Lung (tissue), 12 donors: ENCODE data around the gene RGMA. TPM values are rescaled to one million over a fixed set of nuclear protein-coding genes. Genes with fewer than 3 reads are reported as not detected.

Source experiments
- ATAC-seq: fragments of 200-7000 bp; cut with Tn5 transposase; one replicate; pipeline ENCODE4 v1.9.1; 2020; ENCODE audit warnings: moderate number of reproducible peaks; ENCODE audit not compliant: insufficient read depth, low FRiP score
- DNase-seq, 3 donors: peaks; one replicate each; pipeline ENCODE4 v3.0.0-alpha.2; 2013 to 2017
- H3K27ac ChIP-seq, 2 donors: one replicate each; pipeline ENCODE4 v1.5.1; 2013; ENCODE audit warnings: mild to moderate bottlenecking in 2 of 2, moderate library complexity in 2 of 2, control low read depth in 1 of 2, inconsistent platforms in 1 of 2, low read depth in 1 of 2, low read length in 1 of 2
- H3K27me3 ChIP-seq, 3 donors: one replicate each; pipeline ENCODE4 v1.5.1; 2013; ENCODE audit warnings: low read length in 2 of 3; ENCODE audit not compliant: control insufficient read depth in 3 of 3, insufficient read depth in 3 of 3
- H3K36me3 ChIP-seq, 4 donors: one replicate each; pipeline ENCODE4 v1.5.1; 2013; ENCODE audit warnings: low read length in 4 of 4, mild to moderate bottlenecking in 1 of 4, moderate library complexity in 1 of 4; ENCODE audit not compliant: control insufficient read depth in 4 of 4, insufficient read depth in 4 of 4
- H3K4me1 ChIP-seq, 5 donors: one replicate each; pipeline ENCODE4 v1.5.1; 2013; ENCODE audit warnings: low read length in 5 of 5, mild to moderate bottlenecking in 2 of 5, moderate library complexity in 1 of 5; ENCODE audit not compliant: control insufficient read depth in 5 of 5, insufficient read depth in 5 of 5
- H3K4me3 ChIP-seq: one replicate; pipeline ENCODE4 v1.5.1; 2013; ENCODE audit warnings: mild to moderate bottlenecking, control low read depth, moderate library complexity
- H3K9ac ChIP-seq, 2 donors: one replicate each; pipeline ENCODE4 v1.5.1; 2013; ENCODE audit warnings: low read length in 2 of 2, control low read depth in 1 of 2; ENCODE audit not compliant: insufficient read depth in 1 of 2
- H3K9me3 ChIP-seq, 4 donors: one replicate each; pipeline ENCODE4 v1.5.1; 2013; ENCODE audit warnings: low read length in 3 of 4, mild to moderate bottlenecking in 1 of 4, moderate library complexity in 1 of 4; ENCODE audit not compliant: control insufficient read depth in 4 of 4, insufficient read depth in 3 of 4
- WGBS, 2 donors: extraction: QIAGEN DNeasy Blood & Tissue Kit; methylation state at CpG; one replicate each; pipeline ENCODE4 v1.1.7; 2013; 5-methylcytosine and 5-hydroxymethylcytosine counted together
- polyA plus RNA-seq, 2 donors: library from polyadenylated mRNA; stranded (reverse); fragments of 200-250 nt; gene quantifications; one replicate each; pipeline ENCODE4 v1.2.1, GENCODE V29; 2013
- total RNA-seq, 2 donors: library from RNA; depleted of rRNA in 1 of 2; stranded (reverse); fragments of >200 nt in 1 of 2; gene quantifications; one replicate each; pipeline ENCODE4 v1.2.1, GENCODE V29; 2014 to 2021
- TF ChIP-seq, protein P1 (sequence below): IDR thresholded peaks from 2 replicates; pipeline ENCODE4 v1.5.1; 2012; ENCODE audit warnings: mild to moderate bottlenecking; ENCODE audit errors: control extremely low read depth, extremely low read depth
- donor health status: control.
- donor health status: control.
- donor health status: Bipolar disorder and iron deficiency.
- donor health status: healthy.
- donor health status: DM: yes; HTN: yes; CAD: no.

Gene RGMA
- total and polyA plus RNA-seq, 4 donors: 2.3 to 11.3 (median 5.0) TPM

DNA sequence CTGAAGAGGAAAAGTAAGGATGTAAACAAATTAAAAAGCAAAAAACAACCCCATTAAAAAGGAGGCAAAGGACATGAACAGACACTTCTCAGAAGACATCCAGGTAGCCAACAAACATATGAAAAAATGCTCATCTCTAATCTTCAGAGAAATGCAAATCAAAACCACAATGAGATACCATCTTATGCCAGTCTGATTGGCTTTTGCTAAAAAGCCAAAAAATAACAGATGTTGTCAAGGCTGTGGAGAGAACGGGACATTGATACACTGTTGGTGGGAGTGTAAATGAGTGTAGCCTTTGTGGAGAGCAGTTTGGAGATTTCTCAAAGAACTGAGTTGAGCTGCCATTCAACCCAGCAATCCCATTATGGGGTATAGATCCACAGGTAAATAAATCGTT lies 18.6 kb upstream of the RGMA start:
- Histone ChIP-seq H3K4me3 (no peak overlapping the region), H3K9me3 (peaks cover 0 to 11% (median 4%) of the 10 kb centered on the region in 4 donors), H3K4me1 (no peaks in the 10 kb centered on the region), H3K36me3 (no peaks in the 10 kb centered on the region), H3K27me3 (peaks cover 0 to 27% (median 8%) of the 10 kb centered on the region in 3 donors), H3K27ac (no peak overlapping the region), H3K9ac (no peak overlapping the region)
- TF ChIP-seq, protein P1, sequence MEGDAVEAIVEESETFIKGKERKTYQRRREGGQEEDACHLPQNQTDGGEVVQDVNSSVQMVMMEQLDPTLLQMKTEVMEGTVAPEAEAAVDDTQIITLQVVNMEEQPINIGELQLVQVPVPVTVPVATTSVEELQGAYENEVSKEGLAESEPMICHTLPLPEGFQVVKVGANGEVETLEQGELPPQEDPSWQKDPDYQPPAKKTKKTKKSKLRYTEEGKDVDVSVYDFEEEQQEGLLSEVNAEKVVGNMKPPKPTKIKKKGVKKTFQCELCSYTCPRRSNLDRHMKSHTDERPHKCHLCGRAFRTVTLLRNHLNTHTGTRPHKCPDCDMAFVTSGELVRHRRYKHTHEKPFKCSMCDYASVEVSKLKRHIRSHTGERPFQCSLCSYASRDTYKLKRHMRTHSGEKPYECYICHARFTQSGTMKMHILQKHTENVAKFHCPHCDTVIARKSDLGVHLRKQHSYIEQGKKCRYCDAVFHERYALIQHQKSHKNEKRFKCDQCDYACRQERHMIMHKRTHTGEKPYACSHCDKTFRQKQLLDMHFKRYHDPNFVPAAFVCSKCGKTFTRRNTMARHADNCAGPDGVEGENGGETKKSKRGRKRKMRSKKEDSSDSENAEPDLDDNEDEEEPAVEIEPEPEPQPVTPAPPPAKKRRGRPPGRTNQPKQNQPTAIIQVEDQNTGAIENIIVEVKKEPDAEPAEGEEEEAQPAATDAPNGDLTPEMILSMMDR: no peak
- no peak for ATAC-seq
- no peak for DNase-seq
- 88 to 89% methylated on average over 2 of the region's 2 CpGs for WGBS, 2 donors

GRCh38 chr15:93105485-93105884 lies 16.5 kb upstream of the RGMA start:
- TF ChIP-seq, protein P1: no peak
- Histone ChIP-seq H3K27ac (no peak overlapping the region), H3K4me3 (no peak overlapping the region), H3K27me3 (peaks cover 0 to 21% (median 8%) of the 10 kb centered on the region in 3 donors), H3K9ac (no peak overlapping the region), H3K4me1 (no peaks in the 10 kb centered on the region), H3K9me3 (peaks cover 0 to 10% (median 4%) of the 10 kb centered on the region in 4 donors), H3K36me3 (no peaks in the 10 kb centered on the region)
- no peak for ATAC-seq
- WGBS, 2 donors: 79 to 82% methylated on average over 2 of the region's 2 CpGs
- no peak for DNase-seq

GRCh38 chr15:93103823-93104222 lies 14.8 kb upstream of the RGMA start:
- H3K27me3 ChIP-seq: peaks cover 0 to 8% (median 2%) of the 10 kb centered on the region in 3 donors
- no peak overlapping the region for H3K4me3 ChIP-seq
- no peaks in the 10 kb centered on the region for H3K36me3 ChIP-seq
- DNase-seq: no peak
- no peaks in the 10 kb centered on the region for H3K4me1 ChIP-seq
- TF ChIP-seq, protein P1: no peak
- H3K9ac ChIP-seq: no peak overlapping the region
- 83 to 96% methylated on average over 2 of the region's 2 CpGs for WGBS, 2 donors
- H3K27ac ChIP-seq: no peak overlapping the region
- H3K9me3 ChIP-seq: peaks cover 0 to 10% (median 4%) of the 10 kb centered on the region in 4 donors
- no peak for ATAC-seq

DNA sequence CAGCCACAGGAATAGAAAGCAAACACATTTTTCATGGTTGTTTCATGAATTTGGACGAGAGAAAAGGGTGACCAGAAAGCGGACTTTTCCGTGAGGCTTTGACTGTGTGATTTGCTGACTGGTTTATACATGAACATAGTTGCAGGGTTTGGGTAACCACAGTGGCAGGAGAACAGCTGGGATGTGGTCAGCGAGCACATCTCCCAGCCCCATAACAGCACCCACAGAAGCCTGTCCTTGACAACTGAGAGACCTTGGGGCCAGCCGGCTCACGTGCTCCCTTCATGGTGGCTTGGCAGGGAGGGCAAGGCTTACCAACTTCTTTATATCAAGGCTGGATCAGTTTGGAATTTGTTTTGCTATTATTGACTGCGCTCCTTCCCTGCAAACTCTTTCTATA lies 13.2 kb upstream of the RGMA start:
- 87 to 97% methylated on average over 7 of the region's 7 CpGs for WGBS, 2 donors
- TF ChIP-seq, protein P1: no peak
- H3K4me3 ChIP-seq: no peak overlapping the region

More for the DNA sequence above, 13.2 kb upstream of the RGMA start:
- Histone ChIP-seq H3K9me3 (peaks cover 0 to 9% (median 4%) of the 10 kb centered on the region in 4 donors), H3K27ac (no peak overlapping the region), H3K9ac (no peak overlapping the region), H3K27me3 (peaks cover 0 to 2% (median 0%) of the 10 kb centered on the region in 3 donors), H3K4me1 (no peaks in the 10 kb centered on the region), H3K36me3 (no peaks in the 10 kb centered on the region)
- ATAC-seq (no peak), DNase-seq (no peak)
